IMR-90 (cell line): ENCODE measurements around the gene METTL4. TPM values are rescaled to one million over a fixed set of nuclear protein-coding genes. Genes with fewer than 3 reads are reported as not detected.

Experiments used
- ATAC-seq: fragments of 200-7000 bp; cut with Tn5 transposase; 2 replicates; pipeline ENCODE4 v1.9.1; 2020; ENCODE audit warnings: low read depth, mild to moderate bottlenecking, moderate library complexity
- BruUV-seq: library from RNA; stranded (reverse); fragments of 400-500 nt; replicated peaks from 2 replicates; lab custom pipeline; 2021; lab: Mats Ljungman, UMichigan
- CTCF ChIA-PET: fragments of 300-600 bp; formaldehyde crosslinking; extraction: SDS; loops from one replicate; lab custom pipeline; 2021; ENCODE audit warnings: antibody characterized with exemption; lab: Yijun Ruan, JAX
- POLR2A ChIA-PET: fragments of 300-600 bp; sonication (Branson Sonifier 250); formaldehyde crosslinking; loops from one replicate; lab custom pipeline; 2022; ENCODE audit warnings: antibody characterized with exemption; ENCODE audit not compliant: unreplicated experiment; lab: Charles Lee
- DNase-seq: peaks from one replicate; pipeline ENCODE4 v3.0.0; 2013
- H2AFZ ChIP-seq: replicated peaks from 2 replicates; pipeline ENCODE3; 2013; ENCODE audit warnings: low read length, mild to moderate bottlenecking; ENCODE audit not compliant: poor library complexity
- H2AK5ac ChIP-seq: 2 replicates; pipeline ENCODE4 v1.6.1; 2013; ENCODE audit warnings: low read depth, low read length, inconsistent platforms
- H2AK9ac ChIP-seq: replicated peaks from 2 replicates; pipeline ENCODE3; 2013; ENCODE audit warnings: mild to moderate bottlenecking, low read depth, low read length, moderate library complexity; ENCODE audit not compliant: poor library complexity
- H2BK120ac ChIP-seq: 2 replicates; pipeline ENCODE4 v1.6.1; 2013; ENCODE audit warnings: low read depth, low read length, inconsistent platforms
- H2BK15ac ChIP-seq: 3 replicates; pipeline ENCODE4 v1.6.1; 2013; ENCODE audit warnings: low read depth, low read length, inconsistent platforms
- H2BK20ac ChIP-seq: 2 replicates; pipeline ENCODE4 v1.6.1; 2013; ENCODE audit warnings: low read depth, mild to moderate bottlenecking, inconsistent platforms, low read length, moderate library complexity
- H2BK5ac ChIP-seq: 2 replicates; pipeline ENCODE4 v1.6.1; 2013; ENCODE audit warnings: mild to moderate bottlenecking, low read depth, low read length, inconsistent platforms; ENCODE audit not compliant: poor library complexity, severe bottlenecking
- H3K14ac ChIP-seq: replicated peaks from 2 replicates; pipeline ENCODE4 v1.6.1; 2013; ENCODE audit warnings: low read depth, low read length, inconsistent platforms
- H3K18ac ChIP-seq: 2 replicates; pipeline ENCODE4 v1.6.1; 2013; ENCODE audit warnings: low read depth, low read length, control low read depth
- H3K23ac ChIP-seq: 2 replicates; pipeline ENCODE4 v1.6.1; 2013; ENCODE audit warnings: low read depth, low read length, inconsistent platforms
- H3K27ac ChIP-seq: 2 replicates; pipeline ENCODE4 v1.5.1; 2013; ENCODE audit warnings: mild to moderate bottlenecking, control low read depth, low read length; ENCODE audit not compliant: insufficient read depth
- H3K27me3 ChIP-seq: 2 replicates; pipeline ENCODE4 v1.6.1; 2013; ENCODE audit warnings: low read length; ENCODE audit not compliant: control insufficient read depth, insufficient read depth
- H3K36me3 ChIP-seq: 2 replicates; pipeline ENCODE4 v1.6.1; 2013; ENCODE audit warnings: low read length, mixed read lengths; ENCODE audit not compliant: control insufficient read depth, insufficient read depth
- H3K4ac ChIP-seq: 2 replicates; pipeline ENCODE4 v1.6.1; 2013; ENCODE audit warnings: low read depth, low read length, inconsistent platforms
- H3K4me1 ChIP-seq: 2 replicates; pipeline ENCODE4 v1.6.1; 2013; ENCODE audit warnings: low read length, mixed read lengths; ENCODE audit not compliant: control insufficient read depth, insufficient read depth
- H3K4me2 ChIP-seq: 2 replicates; pipeline ENCODE4 v1.6.1; 2013; ENCODE audit warnings: low read depth, mild to moderate bottlenecking, control low read depth, low read length, moderate library complexity
- H3K4me3 ChIP-seq: 2 replicates; pipeline ENCODE4 v1.5.1; 2013; ENCODE audit warnings: low read depth, mild to moderate bottlenecking, control low read depth, low read length, moderate library complexity; ENCODE audit not compliant: insufficient read depth
- H3K56ac ChIP-seq: 2 replicates; pipeline ENCODE4 v1.6.1; 2013; ENCODE audit warnings: low read length, inconsistent platforms; ENCODE audit not compliant: insufficient read depth; ENCODE audit errors: extremely low read depth
- H3K79me1 ChIP-seq, 2 experiments: 2 replicates each; pipeline ENCODE4 v1.6.1; 2013; ENCODE audit warnings: low read length in 2 of 2, inconsistent platforms in 1 of 2, low read depth in 1 of 2
- H3K9ac ChIP-seq: 2 replicates; pipeline ENCODE4 v1.6.1; 2013; ENCODE audit warnings: low read depth, low read length, control low read depth
- H3K9me1 ChIP-seq: 2 replicates; pipeline ENCODE4 v1.6.1; 2013; ENCODE audit warnings: low read length, inconsistent platforms; ENCODE audit not compliant: insufficient read depth
- H3K9me3 ChIP-seq: 2 replicates; pipeline ENCODE4 v1.6.1; 2013; ENCODE audit warnings: low read length; ENCODE audit not compliant: control insufficient read depth, insufficient read depth
- H4K20me1 ChIP-seq: 2 replicates; pipeline ENCODE4 v1.6.1; 2013; ENCODE audit warnings: low read length, inconsistent platforms; ENCODE audit not compliant: insufficient read depth
- H4K5ac ChIP-seq: 2 replicates; pipeline ENCODE4 v1.6.1; 2013; ENCODE audit warnings: mild to moderate bottlenecking, low read depth, low read length, control low read depth
- H4K8ac ChIP-seq, 2 experiments: 2 replicates each; pipeline ENCODE4 v1.6.1; 2013; ENCODE audit warnings: low read depth in 2 of 2, low read length in 2 of 2, control low read depth in 1 of 2, inconsistent platforms in 1 of 2
- H4K91ac ChIP-seq: 2 replicates; pipeline ENCODE4 v1.6.1; 2013; ENCODE audit warnings: low read depth, low read length, inconsistent platforms; ENCODE audit not compliant: insufficient read depth
- RAD21 ChIP-seq: IDR thresholded peaks from 2 replicates; pipeline ENCODE4 v1.6.1; 2012; ENCODE audit warnings: low read length, improper control_type of control experiment
- RCOR1 ChIP-seq: IDR thresholded peaks from 2 replicates; pipeline ENCODE4 v1.6.1; 2012; ENCODE audit warnings: mild to moderate bottlenecking, low read length, improper control_type of control experiment; ENCODE audit not compliant: insufficient replicate concordance
- WGBS, 2 experiments: methylation state at CpG; one replicate each; pipeline versions ENCODE4 v1.1.5 to v1.1.7; 2013; ENCODE audit warnings: missing lambda C conversion rate in 2 of 2; ENCODE audit not compliant: insufficient read length in 1 of 2; ENCODE audit errors: extremely low coverage in 2 of 2; 5-methylcytosine and 5-hydroxymethylcytosine counted together
- dilution Hi-C: fragments of 300-500 bp; cut with HindIII; formaldehyde crosslinking; loops from one replicate; pipeline ENCODE4 v1.14.3; 2018; ENCODE audit warnings: low sequenced_read_pairs; ENCODE audit not compliant: unreplicated experiment
- in situ Hi-C: fragments of 300-500 bp; cut with MboI; formaldehyde crosslinking; loops from 3 replicates; pipeline ENCODE4 v1.14.3; 2019; ENCODE audit warnings: low sequenced_read_pairs, inconsistent platforms, mixed read lengths
- intact Hi-C: fragments of 100-400 bp; cut with micrococcal nuclease; formaldehyde crosslinking; loops from 2 replicates; pipeline ENCODE4 v1.10.0; 2022
- polyA plus RNA-seq, 3 experiments: library from polyadenylated mRNA; depleted of rRNA; stranded (reverse); fragments of >200 nt; gene quantifications; 2 replicates each; pipeline ENCODE4 v1.2.3, GENCODE V29; 2012; ENCODE audit warnings: low replicate concordance in 1 of 3
- total RNA-seq: library from RNA; depleted of rRNA; stranded (reverse); fragments of >200 nt; gene quantifications from 2 replicates; pipeline ENCODE4 v1.2.3, GENCODE V29; 2012

The METTL4 gene
- total and polyA plus RNA-seq, 2 of the 4 experiments (the other 2 are of a cell fraction) = 4.9 to 5.4 TPM

DNA sequence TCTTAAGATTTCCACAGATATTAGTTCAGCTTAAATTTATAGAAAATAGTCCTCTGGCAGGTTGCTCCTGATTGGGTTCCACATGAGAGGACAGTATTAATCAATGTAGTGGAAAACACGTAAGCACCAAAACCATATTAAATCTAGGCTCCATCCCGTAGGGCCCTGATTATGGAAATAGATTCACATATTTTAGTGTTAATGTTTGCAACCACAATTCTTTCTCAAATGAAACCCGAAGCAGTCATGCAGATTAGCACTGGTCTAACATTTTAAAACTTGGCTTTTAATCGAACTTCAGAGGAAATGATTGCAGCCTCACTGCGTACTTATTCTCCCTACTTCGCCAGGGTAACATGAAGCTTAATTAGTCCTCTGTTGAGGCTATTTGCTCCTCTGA lies 60.9 kb downstream of the METTL4 start:
- H3K9ac ChIP-seq = no peak overlapping the region
- no TSS peak for BruUV-seq
- WGBS, 2 experiments = 100% methylated on average over 1 of the region's 6 CpGs; no CpG with 5 or more reads in 1 of the 2 experiments
- peaks cover 2% of the 10 kb centered on the region; the same call in 1 of the 2 replicates for H3K4me1 ChIP-seq
- no peaks in the 10 kb centered on the region for H4K20me1 ChIP-seq
- no peak overlapping the region for H4K5ac ChIP-seq
- no peak overlapping the region for H3K14ac ChIP-seq
- dilution Hi-C loops = no loop called here
- no peak overlapping the region for H3K27ac ChIP-seq
- in situ Hi-C loops = no loop called here
- no peak overlapping the region for H2BK15ac ChIP-seq
- peaks cover 0 to 3% of the 10 kb centered on the region in 2 experiments; a peak in 1 of 4 replicates for H3K79me1 ChIP-seq
- ATAC-seq = no peak
- TF ChIP-seq RCOR1 (no peak), RAD21 (no peak)
- H3K27me3 ChIP-seq = no peaks in the 10 kb centered on the region
- no peak overlapping the region for H3K4ac ChIP-seq
- H3K9me3 ChIP-seq = no peaks in the 10 kb centered on the region
- no peak for DNase-seq
- no peak overlapping the region for H2BK120ac ChIP-seq
- H2AFZ ChIP-seq = no peak overlapping the region
- no peak overlapping the region for H2BK5ac ChIP-seq
- intact Hi-C loops = no loop called here
- H2AK9ac ChIP-seq = no peak overlapping the region
- ChIA-PET CTCF (interaction anchor here (0.7 kb wide), 1 partner anchor 15 kb away, joined by 3 read pairs; no protein-coding TSS in a partner anchor), POLR2A (no interaction called here)
- H2AK5ac ChIP-seq = no peak overlapping the region
- no peak overlapping the region for H3K23ac ChIP-seq
- H3K4me2 ChIP-seq = no peak overlapping the region
- no peak overlapping the region for H3K56ac ChIP-seq
- H4K91ac ChIP-seq = no peak overlapping the region
- H3K18ac ChIP-seq = no peak overlapping the region; the same call in 1 of the 2 replicates
- peaks cover 3% of the 10 kb centered on the region; the same call in 1 of the 2 replicates for H3K9me1 ChIP-seq
- no peaks in the 10 kb centered on the region for H3K36me3 ChIP-seq
- H3K4me3 ChIP-seq = no peak overlapping the region
- no peak overlapping the region for H4K8ac ChIP-seq
- H2BK20ac ChIP-seq = no peak overlapping the region
